Activated CD4-positive, alpha-beta T cell treated with anti-CD3 and anti-CD28 coated beads, Interleukin-2, Interleukin-4, amounts not matched to agents 100 ng/mL and 50 ng/mL, durations not matched to agents 16 hours and 8 hours (primary cell): ENCODE measurements around the gene TMEM92.

Source experiments
- DNase-seq: peaks from one replicate; pipeline ENCODE4 v3.0.0-alpha.2; 2020; ENCODE audit warnings: low spot score

The TMEM92 gene

GRCh38 chr17:50328363-50329325, 54.4 kb downstream of the TMEM92 start:
- no peak for DNase-seq

- no peak for DNase-seq
Observed at GRCh38 chr17:50329716-50330115, 55.5 kb downstream of the TMEM92 start.

- DNase-seq: no peak
Observed at GRCh38 chr17:50330151-50330775, 56.0 kb downstream of the TMEM92 start.
